NOMO-1 treated with dmso at 0.1 percent for 144 hours (cell line): ENCODE data around the gene TRIM8.
"Not testable (repeated sequence)": the region's sequence is repeated elsewhere in the genome, so short reads cannot be mapped to it uniquely, and the experiment has no call there.

ENCODE experiments used
- DNase-seq: peaks from one replicate; lab custom pipeline; 2025; ENCODE audit not compliant: unreplicated experiment; lab: John Stamatoyannopoulos, UW

Gene TRIM8

DNA sequence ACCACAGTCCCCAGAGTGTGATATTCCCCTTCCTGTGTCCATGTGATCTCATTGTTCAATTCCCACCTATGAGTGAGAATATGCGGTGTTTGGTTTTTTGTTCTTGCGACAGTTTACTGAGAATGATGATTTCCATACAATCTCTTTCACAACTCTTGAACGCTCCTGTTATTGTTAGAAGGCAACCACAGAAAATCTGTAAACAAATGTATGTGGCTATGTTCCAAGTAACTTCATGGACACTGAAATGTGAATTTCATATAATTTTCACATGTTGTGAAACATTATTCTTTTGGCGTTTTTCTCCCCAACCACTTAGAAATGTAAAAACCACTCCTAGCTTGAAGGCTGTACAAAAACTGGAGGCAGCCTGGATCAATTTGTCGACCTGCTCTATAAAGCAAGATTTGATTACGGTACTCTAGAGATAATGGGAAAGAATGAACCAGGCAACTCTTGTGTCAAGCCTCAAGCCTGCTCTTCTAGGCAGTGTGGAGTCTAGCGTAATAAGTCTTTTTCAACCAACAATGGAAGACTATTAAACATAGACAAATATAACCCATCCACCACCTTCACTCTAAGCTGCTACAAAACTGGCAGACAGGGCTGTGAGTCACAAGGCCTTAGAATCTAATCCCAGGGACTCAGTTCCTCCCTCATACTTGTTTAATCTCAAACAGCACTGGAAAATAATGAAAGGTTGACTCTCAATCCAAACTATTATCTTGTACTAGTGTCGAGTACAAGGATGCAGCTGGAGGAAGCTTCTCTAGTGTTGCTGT is 47.2 kb downstream of the TRIM8 start:
- no peak for DNase-seq

DNA sequence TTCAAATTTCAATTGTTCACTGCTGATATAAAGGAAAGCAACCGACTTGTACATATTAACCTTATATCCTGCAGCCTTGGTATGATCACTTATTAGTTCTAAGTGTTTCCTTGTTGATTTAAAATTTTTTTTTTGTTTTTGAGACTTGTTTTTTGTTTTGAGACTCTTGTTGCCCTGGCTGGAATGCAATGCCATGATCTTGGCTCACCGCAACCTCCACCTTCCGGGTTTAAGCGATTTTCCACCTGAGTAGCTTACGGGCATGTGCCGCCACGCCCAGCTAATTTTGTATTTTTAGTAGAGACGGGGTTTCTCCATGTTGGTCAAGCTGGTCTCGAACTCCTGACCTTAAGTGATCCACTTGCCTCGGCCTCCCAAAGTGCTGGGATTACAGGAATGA is 51.1 kb downstream of the TRIM8 start:
- not testable (repeated sequence) for DNase-seq

DNA sequence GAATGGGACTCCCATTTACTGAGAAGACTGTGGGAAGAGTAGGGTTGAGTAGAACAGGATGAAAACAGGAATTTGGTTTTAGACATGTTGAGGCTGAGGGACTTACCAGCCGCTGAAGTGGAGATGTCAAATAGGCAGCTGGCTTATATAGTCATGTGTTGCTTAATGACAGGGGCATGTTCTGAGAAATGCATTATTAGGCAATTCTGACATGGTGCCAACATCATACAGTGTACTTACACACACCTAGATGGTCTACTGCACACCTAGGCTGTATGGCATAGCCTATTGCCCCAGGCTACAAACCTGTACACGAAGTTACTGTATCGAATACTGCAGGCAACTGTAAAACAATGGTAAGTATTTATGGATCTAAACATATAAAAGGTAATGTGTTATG is 52.5 kb downstream of the TRIM8 start:
- DNase-seq, result no peak

DNA sequence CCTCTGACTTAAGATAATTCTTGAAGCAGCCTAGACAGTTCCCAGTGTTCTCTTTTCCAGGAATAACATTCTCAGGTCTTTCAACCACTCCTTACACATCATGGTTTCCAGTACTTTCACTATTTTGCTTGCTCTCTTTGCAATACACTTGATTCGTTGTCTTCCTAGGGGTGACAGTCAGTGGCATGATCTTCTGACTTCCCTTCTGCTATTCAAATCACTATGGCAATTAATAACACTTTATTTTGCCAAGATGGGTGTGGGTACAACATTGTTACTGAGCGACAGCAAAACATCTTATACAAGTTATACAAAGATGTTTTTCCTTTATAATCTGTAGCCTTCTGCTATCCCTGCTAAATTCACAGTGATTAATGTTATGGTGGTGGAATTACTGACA is 54.6 kb downstream of the TRIM8 start:
- DNase-seq, result no peak

DNA sequence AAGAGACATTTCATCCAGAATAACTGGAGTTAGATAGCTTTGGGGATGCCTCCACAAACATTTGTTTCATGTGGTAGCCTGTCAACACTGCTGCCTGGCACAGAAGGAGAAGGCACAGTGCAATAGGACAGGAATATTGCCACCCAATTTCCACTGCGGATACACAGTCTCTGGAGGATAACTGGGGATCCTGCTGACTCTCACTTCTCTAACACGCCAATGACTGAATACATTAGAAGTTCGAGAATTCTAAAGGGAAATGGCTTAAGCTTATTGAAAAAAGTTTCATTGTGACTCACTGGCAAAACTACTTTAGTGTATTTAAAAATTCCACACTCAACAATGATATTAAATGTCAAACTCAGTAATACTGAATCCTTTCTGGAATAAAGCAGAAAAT is 57.0 kb downstream of the TRIM8 start:
- no peak for DNase-seq

DNA sequence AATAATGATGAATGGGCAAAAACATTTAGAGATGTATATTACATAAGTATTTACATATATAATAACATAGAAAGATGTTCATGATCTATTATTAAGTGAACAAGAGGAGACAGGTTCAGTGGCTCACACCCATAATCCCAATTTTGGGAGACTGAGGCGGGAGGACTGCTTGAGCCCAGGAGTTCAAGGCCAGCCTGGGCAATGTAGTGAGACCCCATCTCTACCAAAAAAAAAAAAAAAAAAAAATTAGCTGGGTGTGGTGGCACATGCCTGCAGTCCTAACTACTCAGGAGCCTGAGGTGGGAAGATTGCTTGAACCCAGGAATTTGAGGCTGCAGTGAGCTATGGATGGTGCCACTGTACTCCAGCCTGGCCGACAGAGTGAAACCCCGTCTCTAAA is 57.5 kb downstream of the TRIM8 start:
- DNase-seq, result no peak

DNA sequence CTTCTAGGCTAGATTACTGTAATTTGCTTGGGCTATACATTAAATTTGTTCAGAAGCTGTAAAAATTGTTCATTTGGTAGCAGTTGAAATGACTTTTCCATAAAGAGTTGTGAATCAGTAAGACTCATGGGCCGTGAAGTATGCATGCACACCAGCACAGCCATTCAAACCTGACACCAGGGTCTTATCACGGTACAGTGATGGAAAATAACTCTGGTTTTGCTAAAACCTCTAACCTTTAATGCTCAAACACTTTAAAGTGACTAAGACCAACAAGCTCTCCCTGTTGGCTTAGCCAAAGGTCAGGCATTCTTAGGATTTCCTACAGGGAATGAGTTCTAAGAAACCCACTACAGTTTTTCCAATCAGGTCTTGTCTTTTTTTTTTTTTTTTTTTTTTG is 58.5 kb downstream of the TRIM8 start:
- no peak for DNase-seq

DNA sequence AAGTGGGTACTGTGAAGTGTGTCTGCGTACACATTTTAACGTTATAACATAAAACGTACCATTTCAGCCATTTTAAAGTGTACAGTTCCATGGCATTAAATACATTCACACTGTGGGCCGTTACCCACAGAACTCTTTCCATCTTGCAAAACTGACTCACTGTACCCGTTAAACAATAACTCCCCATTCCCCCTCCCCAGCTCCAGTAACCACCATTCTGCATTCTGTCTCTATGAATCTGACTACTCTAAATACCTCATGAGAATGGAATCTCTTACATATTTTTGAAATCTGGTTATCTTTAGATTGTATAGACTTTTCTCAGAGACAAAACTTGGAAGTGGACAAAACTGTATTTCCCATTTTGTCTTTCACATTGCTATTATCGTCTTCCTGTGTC is 60.6 kb downstream of the TRIM8 start:
- no peak for DNase-seq

DNA sequence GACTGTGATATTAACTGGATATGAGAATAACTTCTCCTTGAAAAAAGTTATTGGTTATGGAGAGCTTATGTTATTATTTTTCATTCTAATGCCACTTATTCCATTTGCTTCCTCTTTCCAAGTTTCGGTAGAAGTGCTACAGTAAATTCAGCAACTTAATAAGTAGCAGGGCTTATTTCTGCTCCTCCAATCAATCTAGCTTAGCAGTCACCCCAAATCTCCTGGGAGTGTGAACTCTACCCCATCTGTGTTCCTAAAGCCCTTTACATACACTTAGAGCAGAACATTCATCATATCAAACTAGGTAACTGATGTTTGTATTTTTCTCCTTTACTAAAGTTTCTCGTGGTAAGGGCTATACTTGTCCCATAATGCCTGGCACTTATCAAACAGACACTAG is 61.3 kb downstream of the TRIM8 start:
- no peak for DNase-seq
